Left ventricle myocardium inferior (tissue), 1 donor: Measurements from ENCODE around the gene LINS1. TPM values are rescaled to one million over a fixed set of nuclear protein-coding genes. Genes with fewer than 3 reads are reported as not detected.

Source experiments
- DNase-seq: peaks from one replicate; pipeline ENCODE4 v3.0.0-alpha.2; 2020
- H3K27ac ChIP-seq: fragments of 200-600 bp; replicated peaks from 2 replicates; pipeline ENCODE4 v1.8.0; 2021
- H3K27me3 ChIP-seq: fragments of 200-600 bp; 2 replicates; pipeline ENCODE4 v1.8.0; 2021; ENCODE audit warnings: low read depth
- H3K36me3 ChIP-seq: fragments of 200-600 bp; 2 replicates; pipeline ENCODE4 v1.8.0; 2021
- H3K4me1 ChIP-seq: fragments of 200-600 bp; 2 replicates; pipeline ENCODE4 v1.8.0; 2021
- H3K4me3 ChIP-seq: fragments of 200-600 bp; 2 replicates; pipeline ENCODE4 v1.8.0; 2021; ENCODE audit warnings: mild to moderate bottlenecking, moderate library complexity
- H3K9me3 ChIP-seq: fragments of 200-600 bp; replicated peaks from 2 replicates; pipeline ENCODE4 v1.8.0; 2021
- intact Hi-C: fragments of 100-400 bp; cut with micrococcal nuclease; formaldehyde crosslinking; loops from one replicate; pipeline ENCODE4 v1.11.0; 2022
- total RNA-seq: library from RNA; stranded (reverse); fragmentation: NEBNext Ultra II Directional; extraction: Animal tissue kit (Norgen Biotek cat#: 25700); gene quantifications from one replicate; pipeline ENCODE4 v1.2.1, GENCODE V29; 2021
- TF ChIP-seq, protein P1 (sequence below): fragments of 200-600 bp; IDR thresholded peaks from 2 replicates; pipeline ENCODE4 v1.8.0; 2021; ENCODE audit warnings: antibody characterized with exemption, mild to moderate bottlenecking, borderline replicate concordance
- donor health status: DM: no; HTN: yes; CAD: no; lungs with severe emphysema.

The LINS1 gene
- total RNA-seq, 1 donor from 2014 or later = 9.3 TPM

DNA sequence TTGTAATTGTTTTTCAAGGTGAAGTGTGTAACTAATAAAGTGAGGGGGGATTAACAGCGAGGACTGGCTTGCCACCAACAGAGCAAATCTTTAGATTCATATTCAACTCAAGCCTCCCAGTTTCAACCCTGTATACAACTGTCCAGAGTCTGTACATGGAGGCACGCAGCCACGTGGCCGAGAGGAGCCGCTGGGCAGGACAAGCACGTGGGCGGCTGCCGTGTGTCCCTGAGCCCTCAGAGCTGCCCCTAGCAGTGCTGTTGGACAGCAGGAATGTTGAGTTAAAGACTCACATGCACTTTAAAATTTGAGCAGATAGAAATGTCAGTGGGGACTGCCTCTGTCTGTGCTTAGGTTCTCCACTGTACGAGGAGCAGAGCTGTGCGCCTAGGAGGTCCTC is 29.8 kb upstream of the LINS1 start:
- Histone ChIP-seq H3K9me3 (no peaks in the 10 kb centered on the region), H3K4me1 (peaks cover 12% of the 10 kb centered on the region), H3K36me3 (peaks cover 33% of the 10 kb centered on the region), H3K27me3 (no peaks in the 10 kb centered on the region), H3K27ac (no peak overlapping the region), H3K4me3 (no peak overlapping the region)
- intact Hi-C loops = no loop called here
- no peak for DNase-seq
- TF ChIP-seq, protein P1, sequence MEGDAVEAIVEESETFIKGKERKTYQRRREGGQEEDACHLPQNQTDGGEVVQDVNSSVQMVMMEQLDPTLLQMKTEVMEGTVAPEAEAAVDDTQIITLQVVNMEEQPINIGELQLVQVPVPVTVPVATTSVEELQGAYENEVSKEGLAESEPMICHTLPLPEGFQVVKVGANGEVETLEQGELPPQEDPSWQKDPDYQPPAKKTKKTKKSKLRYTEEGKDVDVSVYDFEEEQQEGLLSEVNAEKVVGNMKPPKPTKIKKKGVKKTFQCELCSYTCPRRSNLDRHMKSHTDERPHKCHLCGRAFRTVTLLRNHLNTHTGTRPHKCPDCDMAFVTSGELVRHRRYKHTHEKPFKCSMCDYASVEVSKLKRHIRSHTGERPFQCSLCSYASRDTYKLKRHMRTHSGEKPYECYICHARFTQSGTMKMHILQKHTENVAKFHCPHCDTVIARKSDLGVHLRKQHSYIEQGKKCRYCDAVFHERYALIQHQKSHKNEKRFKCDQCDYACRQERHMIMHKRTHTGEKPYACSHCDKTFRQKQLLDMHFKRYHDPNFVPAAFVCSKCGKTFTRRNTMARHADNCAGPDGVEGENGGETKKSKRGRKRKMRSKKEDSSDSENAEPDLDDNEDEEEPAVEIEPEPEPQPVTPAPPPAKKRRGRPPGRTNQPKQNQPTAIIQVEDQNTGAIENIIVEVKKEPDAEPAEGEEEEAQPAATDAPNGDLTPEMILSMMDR = no peak

DNA sequence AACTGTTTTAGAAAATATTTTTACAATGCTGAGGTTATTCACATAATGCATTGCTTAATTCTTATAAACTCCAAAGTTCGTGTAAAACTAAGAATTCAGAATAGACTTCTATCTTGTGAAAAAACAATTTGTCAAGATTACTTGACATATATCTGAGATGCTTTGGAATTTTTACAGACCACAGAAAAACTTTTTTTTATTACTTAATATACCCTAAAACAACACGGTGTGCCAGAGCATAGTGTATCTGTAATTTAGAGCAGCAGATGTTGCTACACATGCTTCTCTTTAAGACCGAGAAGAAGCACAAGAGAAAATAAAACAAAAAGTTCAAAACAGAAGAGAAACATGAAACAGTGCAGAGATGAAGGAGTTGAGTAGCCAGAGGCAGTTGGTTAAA is 26.8 kb upstream of the LINS1 start:
- DNase-seq = no peak
- intact Hi-C loops = loop anchor here (2.0 to 5.0 kb wide), 2 partner anchors 244 to 379 kb away; no protein-coding TSS in a partner anchor
- no peak overlapping the region for H3K27ac ChIP-seq
- H3K27me3 ChIP-seq = no peaks in the 10 kb centered on the region
- peaks cover 33% of the 10 kb centered on the region for H3K36me3 ChIP-seq
- peaks cover 13% of the 10 kb centered on the region for H3K4me1 ChIP-seq
- TF ChIP-seq, protein P1 = no peak
- no peak overlapping the region for H3K4me3 ChIP-seq
- no peaks in the 10 kb centered on the region for H3K9me3 ChIP-seq

DNA sequence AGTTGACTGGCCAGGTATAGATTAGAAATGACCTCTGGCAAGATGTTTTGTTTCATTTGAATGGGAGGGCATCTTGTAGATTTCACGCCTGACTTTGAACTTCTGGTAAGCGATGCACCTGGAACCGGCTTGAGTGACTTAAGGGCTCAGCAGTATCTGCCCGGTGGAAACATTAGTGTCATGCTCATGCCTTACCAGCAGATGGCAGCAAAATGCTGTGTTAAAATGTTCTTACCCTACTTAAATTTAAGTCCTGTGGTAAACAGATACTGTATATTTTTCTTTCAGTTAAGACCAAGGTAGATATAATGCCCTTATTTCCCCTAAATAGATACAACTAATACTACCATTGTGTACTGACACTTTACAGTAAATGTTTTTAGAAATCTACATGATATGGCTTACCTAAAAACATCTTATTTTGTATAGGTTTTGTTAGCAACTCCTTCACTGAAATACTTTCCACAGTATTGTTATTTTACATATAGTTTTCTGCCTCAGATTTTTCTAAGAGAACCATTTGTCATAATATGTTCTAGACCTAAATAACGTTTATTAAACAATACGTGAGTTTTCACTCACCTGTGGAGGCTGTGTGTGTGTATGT is 25.9 kb upstream of the LINS1 start:
- H3K27ac ChIP-seq = no peak overlapping the region
- TF ChIP-seq, protein P1 = peak; percentile 90
- intact Hi-C loops = loop anchor here (2.0 to 5.0 kb wide), 2 partner anchors 245 to 379 kb away; no protein-coding TSS in a partner anchor
- H3K9me3 ChIP-seq = no peaks in the 10 kb centered on the region
- H3K4me3 ChIP-seq = no peak overlapping the region
- H3K27me3 ChIP-seq = no peaks in the 10 kb centered on the region
- peaks cover 32% of the 10 kb centered on the region for H3K36me3 ChIP-seq
- peaks cover 18% of the 10 kb centered on the region for H3K4me1 ChIP-seq
- peak; percentile 24 for DNase-seq

DNA sequence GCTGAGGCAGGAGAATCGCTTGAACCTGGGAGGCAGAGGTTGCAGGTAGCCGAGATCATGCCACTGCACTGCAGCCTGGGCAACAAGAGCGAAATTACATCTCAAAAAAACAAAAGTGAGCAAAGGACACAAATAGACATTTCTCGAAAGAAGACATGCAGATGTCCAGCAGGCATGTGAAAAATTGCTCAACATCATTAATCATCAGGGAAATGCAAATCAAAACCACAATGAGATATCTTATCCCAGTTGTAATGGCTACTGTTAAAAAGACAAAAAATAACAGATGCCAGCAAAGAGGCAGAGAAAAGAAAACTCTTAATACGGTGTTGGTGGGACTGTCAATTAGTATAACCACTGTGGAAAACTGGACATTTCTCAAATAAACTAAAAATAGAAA is 21.3 kb upstream of the LINS1 start:
- Histone ChIP-seq H3K4me3 (no peak overlapping the region), H3K27ac (no peak overlapping the region), H3K36me3 (peaks cover 3% of the 10 kb centered on the region), H3K4me1 (peaks cover 10% of the 10 kb centered on the region), H3K9me3 (no peaks in the 10 kb centered on the region), H3K27me3 (no peaks in the 10 kb centered on the region)
- no peak for DNase-seq
- TF ChIP-seq, protein P1 = no peak
- intact Hi-C loops = no loop called here

DNA sequence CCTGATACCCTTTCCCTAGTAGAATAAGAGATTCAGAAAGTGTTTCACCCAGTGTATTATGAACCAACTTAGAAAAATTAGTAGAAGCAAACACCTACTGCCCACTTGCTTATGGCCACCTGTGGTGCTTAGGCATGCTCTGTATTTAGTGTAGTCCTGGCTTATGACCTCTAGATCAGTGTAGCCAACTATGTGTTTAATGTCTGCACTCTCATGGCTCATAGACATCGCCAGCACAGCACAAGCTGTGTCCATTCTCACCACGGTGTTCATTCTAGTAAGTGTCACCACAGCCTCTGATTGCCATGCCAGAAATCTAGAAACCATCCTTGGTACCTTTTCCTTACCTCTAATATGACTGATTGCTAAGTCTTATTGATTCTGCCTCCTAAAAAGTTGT is 14.7 kb upstream of the LINS1 start:
- intact Hi-C loops = no loop called here
- Histone ChIP-seq H3K9me3 (no peaks in the 10 kb centered on the region), H3K4me1 (peaks cover 18% of the 10 kb centered on the region), H3K27me3 (no peaks in the 10 kb centered on the region), H3K36me3 (peaks cover 38% of the 10 kb centered on the region), H3K4me3 (no peak overlapping the region), H3K27ac (no peak overlapping the region)
- DNase-seq = no peak
- TF ChIP-seq, protein P1 = no peak
